ENCODE data around the gene AGAP1.

AGAP1 gene

GRCh38 chr2:235566931-235567495 is 73.2 kb downstream of the AGAP1 start:
- no peak for DNase-seq (ENCODE audit: low read depth)
- no peak for TF ChIP-seq CTCF (IDR thresholded peaks at IDR 0.05; ENCODE audit: insufficient read depth, low read depth, low read length, missing control alignments)
- no peak overlapping the region for H3K4me3 ChIP-seq (ENCODE audit: low read depth, low read length)

GRCh38 chr2:235567842-235568241 is 74.0 kb downstream of the AGAP1 start:
- no peak for TF ChIP-seq CTCF (IDR thresholded peaks at IDR 0.05; ENCODE audit: insufficient read depth, low read depth, low read length, missing control alignments)
- H3K4me3 ChIP-seq (ENCODE audit: low read depth, low read length) = no peak overlapping the region
- no peak for DNase-seq (ENCODE audit: low read depth)

GRCh38 chr2:235568431-235568830 is 74.6 kb downstream of the AGAP1 start:
- TF ChIP-seq CTCF (IDR thresholded peaks at IDR 0.05; ENCODE audit: insufficient read depth, low read depth, low read length, missing control alignments) = no peak
- no peak for DNase-seq (ENCODE audit: low read depth)
- H3K4me3 ChIP-seq (ENCODE audit: low read depth, low read length) = no peak overlapping the region

GRCh38 chr2:235569837-235570236 is 76.0 kb downstream of the AGAP1 start:
- H3K4me3 ChIP-seq (ENCODE audit: low read depth, low read length) = no peak overlapping the region
- no peak for TF ChIP-seq CTCF (IDR thresholded peaks at IDR 0.05; ENCODE audit: insufficient read depth, low read depth, low read length, missing control alignments)
- no peak for DNase-seq (ENCODE audit: low read depth)

GRCh38 chr2:235570256-235570655 is 76.4 kb downstream of the AGAP1 start:
- no peak for TF ChIP-seq CTCF (IDR thresholded peaks at IDR 0.05; ENCODE audit: insufficient read depth, low read depth, low read length, missing control alignments)

GRCh38 chr2:235570966-235571692 is 77.3 kb downstream of the AGAP1 start:
- peak; percentile 9 for DNase-seq (ENCODE audit: low read depth)
- no peak for TF ChIP-seq CTCF (IDR thresholded peaks at IDR 0.05; ENCODE audit: insufficient read depth, low read depth, low read length, missing control alignments)

More at GRCh38 chr2:235570256-235570655, 76.4 kb downstream of the AGAP1 start:
- H3K4me3 ChIP-seq (ENCODE audit: low read depth, low read length) = no peak overlapping the region
- DNase-seq (ENCODE audit: low read depth) = no peak

More at GRCh38 chr2:235570966-235571692, 77.3 kb downstream of the AGAP1 start:
- no peak overlapping the region for H3K4me3 ChIP-seq (ENCODE audit: low read depth, low read length)

Data from GM12865 (cell line).